ENCODE measurements around the gene NPLOC4. TPM values are rescaled to one million over a fixed set of nuclear protein-coding genes. Genes with fewer than 3 reads are reported as not detected.

Gene NPLOC4
- total and polyA plus RNA-seq, 2 of the 13 experiments (the other 11 are each of a cell fraction or from before 2014, with no cell fraction given): 57.0 to 97.0 TPM

DNA sequence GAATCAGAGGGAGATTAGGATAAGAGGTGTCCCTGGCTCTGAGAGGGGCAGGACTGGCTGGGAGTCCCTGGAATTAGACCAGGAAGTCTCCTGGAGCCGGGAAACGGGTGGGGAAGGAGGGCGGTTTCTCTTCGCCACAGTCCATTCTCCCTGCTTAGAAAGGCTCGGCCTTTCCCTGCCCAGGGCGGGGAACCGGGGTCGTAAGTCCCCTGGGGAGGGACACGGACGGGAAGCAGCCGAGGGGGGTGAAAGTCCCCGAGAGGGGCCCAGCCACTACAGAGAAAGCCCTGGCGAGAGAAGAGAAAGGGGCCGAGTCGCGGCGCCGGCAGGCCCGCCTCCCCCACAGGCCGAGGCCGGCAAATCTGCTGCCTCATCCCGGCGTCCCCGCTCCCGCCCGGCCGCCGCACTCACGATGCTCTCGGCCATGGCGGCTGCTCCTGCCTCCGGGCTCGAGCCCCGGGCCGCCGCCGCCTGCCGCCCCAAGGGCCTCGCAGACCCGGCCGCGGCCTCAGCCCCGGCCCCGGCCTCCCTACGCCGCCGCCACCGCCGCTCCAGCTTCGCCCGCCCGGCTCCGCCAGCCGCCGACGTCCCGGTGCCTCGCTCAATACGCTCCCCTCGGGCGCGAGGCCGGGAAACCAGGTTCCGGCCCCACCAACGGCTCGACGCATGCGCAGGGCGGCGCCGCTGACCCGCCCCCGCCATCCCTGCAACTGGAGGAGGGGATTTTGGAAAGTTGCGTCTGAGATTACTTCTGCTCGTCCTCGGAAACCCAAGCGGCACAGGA lies at the start of gene NPLOC4, which contains the start of gene TSPAN10 (continued):
- TF ChIP-seq, protein P1, sequence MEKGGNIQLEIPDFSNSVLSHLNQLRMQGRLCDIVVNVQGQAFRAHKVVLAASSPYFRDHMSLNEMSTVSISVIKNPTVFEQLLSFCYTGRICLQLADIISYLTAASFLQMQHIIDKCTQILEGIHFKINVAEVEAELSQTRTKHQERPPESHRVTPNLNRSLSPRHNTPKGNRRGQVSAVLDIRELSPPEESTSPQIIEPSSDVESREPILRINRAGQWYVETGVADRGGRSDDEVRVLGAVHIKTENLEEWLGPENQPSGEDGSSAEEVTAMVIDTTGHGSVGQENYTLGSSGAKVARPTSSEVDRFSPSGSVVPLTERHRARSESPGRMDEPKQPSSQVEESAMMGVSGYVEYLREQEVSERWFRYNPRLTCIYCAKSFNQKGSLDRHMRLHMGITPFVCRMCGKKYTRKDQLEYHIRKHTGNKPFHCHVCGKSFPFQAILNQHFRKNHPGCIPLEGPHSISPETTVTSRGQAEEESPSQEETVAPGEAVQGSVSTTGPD (CRISPR knock-in tag; IDR thresholded peaks at IDR 0.05): no peak
- peak; percentile 60; the same call in 1 of the 2 replicates for TF ChIP-seq ZBTB14 (CRISPR knock-in tag; IDR thresholded peaks at IDR 0.05)
- no peak for TF ChIP-seq HMG20A (CRISPR knock-in tag; IDR thresholded peaks at IDR 0.05; ENCODE audit: borderline replicate concordance)
- 0 out of 2 replicates have a peak, but pooled peaks have one; percentile 14 for TF ChIP-seq ZNF777 (CRISPR knock-in tag; IDR thresholded peaks at IDR 0.05)
- TF ChIP-seq, protein P2, sequence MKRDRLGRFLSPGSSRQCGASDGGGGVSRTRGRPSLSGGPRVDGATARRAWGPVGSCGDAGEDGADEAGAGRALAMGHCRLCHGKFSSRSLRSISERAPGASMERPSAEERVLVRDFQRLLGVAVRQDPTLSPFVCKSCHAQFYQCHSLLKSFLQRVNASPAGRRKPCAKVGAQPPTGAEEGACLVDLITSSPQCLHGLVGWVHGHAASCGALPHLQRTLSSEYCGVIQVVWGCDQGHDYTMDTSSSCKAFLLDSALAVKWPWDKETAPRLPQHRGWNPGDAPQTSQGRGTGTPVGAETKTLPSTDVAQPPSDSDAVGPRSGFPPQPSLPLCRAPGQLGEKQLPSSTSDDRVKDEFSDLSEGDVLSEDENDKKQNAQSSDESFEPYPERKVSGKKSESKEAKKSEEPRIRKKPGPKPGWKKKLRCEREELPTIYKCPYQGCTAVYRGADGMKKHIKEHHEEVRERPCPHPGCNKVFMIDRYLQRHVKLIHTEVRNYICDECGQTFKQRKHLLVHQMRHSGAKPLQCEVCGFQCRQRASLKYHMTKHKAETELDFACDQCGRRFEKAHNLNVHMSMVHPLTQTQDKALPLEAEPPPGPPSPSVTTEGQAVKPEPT (CRISPR knock-in tag; IDR thresholded peaks at IDR 0.05; ENCODE audit: low read depth): no peak
- TF ChIP-seq, protein P3, sequence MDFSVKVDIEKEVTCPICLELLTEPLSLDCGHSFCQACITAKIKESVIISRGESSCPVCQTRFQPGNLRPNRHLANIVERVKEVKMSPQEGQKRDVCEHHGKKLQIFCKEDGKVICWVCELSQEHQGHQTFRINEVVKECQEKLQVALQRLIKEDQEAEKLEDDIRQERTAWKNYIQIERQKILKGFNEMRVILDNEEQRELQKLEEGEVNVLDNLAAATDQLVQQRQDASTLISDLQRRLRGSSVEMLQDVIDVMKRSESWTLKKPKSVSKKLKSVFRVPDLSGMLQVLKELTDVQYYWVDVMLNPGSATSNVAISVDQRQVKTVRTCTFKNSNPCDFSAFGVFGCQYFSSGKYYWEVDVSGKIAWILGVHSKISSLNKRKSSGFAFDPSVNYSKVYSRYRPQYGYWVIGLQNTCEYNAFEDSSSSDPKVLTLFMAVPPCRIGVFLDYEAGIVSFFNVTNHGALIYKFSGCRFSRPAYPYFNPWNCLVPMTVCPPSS (IDR thresholded peaks at IDR 0.05): no peak
- TF ChIP-seq, protein P4, sequence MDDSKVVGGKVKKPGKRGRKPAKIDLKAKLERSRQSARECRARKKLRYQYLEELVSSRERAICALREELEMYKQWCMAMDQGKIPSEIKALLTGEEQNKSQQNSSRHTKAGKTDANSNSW (CRISPR knock-in tag; IDR thresholded peaks at IDR 0.05; ENCODE audit: borderline replicate concordance): no peak; the same call in 1 of the 2 replicates
- TF ChIP-seq SAFB2 (CRISPR knock-in tag; IDR thresholded peaks at IDR 0.05; ENCODE audit: borderline replicate concordance, low read depth): peak; percentile 57; the same call in 1 of the 2 replicates
- TF ChIP-seq, protein P5, sequence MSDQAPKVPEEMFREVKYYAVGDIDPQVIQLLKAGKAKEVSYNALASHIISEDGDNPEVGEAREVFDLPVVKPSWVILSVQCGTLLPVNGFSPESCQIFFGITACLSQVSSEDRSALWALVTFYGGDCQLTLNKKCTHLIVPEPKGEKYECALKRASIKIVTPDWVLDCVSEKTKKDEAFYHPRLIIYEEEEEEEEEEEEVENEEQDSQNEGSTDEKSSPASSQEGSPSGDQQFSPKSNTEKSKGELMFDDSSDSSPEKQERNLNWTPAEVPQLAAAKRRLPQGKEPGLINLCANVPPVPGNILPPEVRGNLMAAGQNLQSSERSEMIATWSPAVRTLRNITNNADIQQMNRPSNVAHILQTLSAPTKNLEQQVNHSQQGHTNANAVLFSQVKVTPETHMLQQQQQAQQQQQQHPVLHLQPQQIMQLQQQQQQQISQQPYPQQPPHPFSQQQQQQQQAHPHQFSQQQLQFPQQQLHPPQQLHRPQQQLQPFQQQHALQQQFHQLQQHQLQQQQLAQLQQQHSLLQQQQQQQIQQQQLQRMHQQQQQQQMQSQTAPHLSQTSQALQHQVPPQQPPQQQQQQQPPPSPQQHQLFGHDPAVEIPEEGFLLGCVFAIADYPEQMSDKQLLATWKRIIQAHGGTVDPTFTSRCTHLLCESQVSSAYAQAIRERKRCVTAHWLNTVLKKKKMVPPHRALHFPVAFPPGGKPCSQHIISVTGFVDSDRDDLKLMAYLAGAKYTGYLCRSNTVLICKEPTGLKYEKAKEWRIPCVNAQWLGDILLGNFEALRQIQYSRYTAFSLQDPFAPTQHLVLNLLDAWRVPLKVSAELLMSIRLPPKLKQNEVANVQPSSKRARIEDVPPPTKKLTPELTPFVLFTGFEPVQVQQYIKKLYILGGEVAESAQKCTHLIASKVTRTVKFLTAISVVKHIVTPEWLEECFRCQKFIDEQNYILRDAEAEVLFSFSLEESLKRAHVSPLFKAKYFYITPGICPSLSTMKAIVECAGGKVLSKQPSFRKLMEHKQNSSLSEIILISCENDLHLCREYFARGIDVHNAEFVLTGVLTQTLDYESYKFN (CRISPR knock-in tag; conservative IDR thresholded peaks at IDR 0.05): peak; percentile 14; the same call in 1 of the 2 replicates
- peak; percentile 78; the same call in 1 of the 2 replicates for TF ChIP-seq GTF2F1 (IDR thresholded peaks at IDR 0.05; ENCODE audit: low read length)
- TF ChIP-seq ZNF20 (CRISPR knock-in tag; IDR thresholded peaks at IDR 0.05): no peak
- no peak for TF ChIP-seq ZBTB4 (CRISPR knock-in tag; IDR thresholded peaks at IDR 0.05; ENCODE audit: borderline replicate concordance)
- no peak for TF ChIP-seq ZNF615 (CRISPR knock-in tag; IDR thresholded peaks at IDR 0.05; ENCODE audit: borderline replicate concordance)
- TF ChIP-seq ZNF598 (CRISPR knock-in tag; IDR thresholded peaks at IDR 0.05; ENCODE audit: borderline replicate concordance): no peak

Measured in HepG2 (cell line).